ENCODE results near the gene MCL1. TPM values are rescaled to one million over a fixed set of nuclear protein-coding genes. Genes with fewer than 3 reads are reported as not detected.
A peak's percentile ranks its signal among the peaks of the same experiment; 100 is the strongest.
"Not testable (repeated sequence)": the region's sequence is repeated elsewhere in the genome, so short reads cannot be mapped to it uniquely, and the experiment has no call there.

Gene MCL1
- 100 to 1,000 TPM in 11 of 12 donors, not detected in 1; 125 to 262 (median 159) TPM for polyA plus RNA-seq (ENCODE audit: insufficient read length in 12 of 12)
- long read RNA-seq, donor 1, transcript MCL1-202 (3 exons, 3,932 nt): major isoform, 27 of 40 reads
- long read RNA-seq, donor 1, transcript MCL1-203 (2 exons, 1,099 nt): minor isoform, 6 of 40 reads
- long read RNA-seq, donor 1, partial matches to known transcripts: 6 of 40 reads
- long read RNA-seq, donor 1, other reads (novel, unspliced or antisense): 0 of 40 reads
- long read RNA-seq, donor 2, transcript MCL1-202 (3 exons, 3,932 nt): major isoform, 45 of 48 reads
- long read RNA-seq, donor 2, partial matches to known transcripts: 0 of 48 reads
- long read RNA-seq, donor 2, other reads (novel, unspliced or antisense): 0 of 48 reads
- long read RNA-seq, donor 3, transcript MCL1-202 (3 exons, 3,932 nt): major isoform, 8 of 12 reads
- long read RNA-seq, donor 3, partial matches to known transcripts: 0 of 12 reads
- long read RNA-seq, donor 3, other reads (novel, unspliced or antisense): 0 of 12 reads
- long read RNA-seq, donor 4, transcript MCL1-202 (3 exons, 3,932 nt): major isoform, 10 of 14 reads
- long read RNA-seq, donor 4, partial matches to known transcripts: 0 of 14 reads
- long read RNA-seq, donor 4, other reads (novel, unspliced or antisense): 0 of 14 reads
- long read RNA-seq, donor 5, transcript MCL1-202 (3 exons, 3,932 nt): major isoform, 24 of 31 reads
- long read RNA-seq, donor 5, transcript MCL1-203 (2 exons, 1,099 nt): minor isoform, 6 of 31 reads
- long read RNA-seq, donor 5, partial matches to known transcripts: 0 of 31 reads
- long read RNA-seq, donor 5, other reads (novel, unspliced or antisense): 0 of 31 reads
- long read RNA-seq, donor 6, transcript MCL1-202 (3 exons, 3,932 nt): major isoform, 20 of 23 reads
- long read RNA-seq, donor 6, partial matches to known transcripts: 0 of 23 reads
- long read RNA-seq, donor 6, other reads (novel, unspliced or antisense): 0 of 23 reads
- long read RNA-seq, donor 7, transcript MCL1-202 (3 exons, 3,932 nt): major isoform, 15 of 18 reads
- long read RNA-seq, donor 7, partial matches to known transcripts: 0 of 18 reads
- long read RNA-seq, donor 7, other reads (novel, unspliced or antisense): 0 of 18 reads
- long read RNA-seq, donor 8, transcript MCL1-202 (3 exons, 3,932 nt): major isoform, 23 of 25 reads
- long read RNA-seq, donor 8, partial matches to known transcripts: 0 of 25 reads
- long read RNA-seq, donor 8, other reads (novel, unspliced or antisense): 0 of 25 reads
- long read RNA-seq, donor 9, transcript MCL1-202 (3 exons, 3,932 nt): major isoform, 14 of 15 reads
- long read RNA-seq, donor 9, partial matches to known transcripts: 0 of 15 reads
- long read RNA-seq, donor 9, other reads (novel, unspliced or antisense): 0 of 15 reads
- long read RNA-seq, donor 10, transcript MCL1-202 (3 exons, 3,932 nt): major isoform, 26 of 29 reads
- long read RNA-seq, donor 10, partial matches to known transcripts: 0 of 29 reads
- long read RNA-seq, donor 10, other reads (novel, unspliced or antisense): 0 of 29 reads
- long read RNA-seq, donor 11, transcript MCL1-202 (3 exons, 3,932 nt): major isoform, 24 of 30 reads
- long read RNA-seq, donor 11, partial matches to known transcripts: 0 of 30 reads
- long read RNA-seq, donor 11, other reads (novel, unspliced or antisense): 0 of 30 reads

DNA sequence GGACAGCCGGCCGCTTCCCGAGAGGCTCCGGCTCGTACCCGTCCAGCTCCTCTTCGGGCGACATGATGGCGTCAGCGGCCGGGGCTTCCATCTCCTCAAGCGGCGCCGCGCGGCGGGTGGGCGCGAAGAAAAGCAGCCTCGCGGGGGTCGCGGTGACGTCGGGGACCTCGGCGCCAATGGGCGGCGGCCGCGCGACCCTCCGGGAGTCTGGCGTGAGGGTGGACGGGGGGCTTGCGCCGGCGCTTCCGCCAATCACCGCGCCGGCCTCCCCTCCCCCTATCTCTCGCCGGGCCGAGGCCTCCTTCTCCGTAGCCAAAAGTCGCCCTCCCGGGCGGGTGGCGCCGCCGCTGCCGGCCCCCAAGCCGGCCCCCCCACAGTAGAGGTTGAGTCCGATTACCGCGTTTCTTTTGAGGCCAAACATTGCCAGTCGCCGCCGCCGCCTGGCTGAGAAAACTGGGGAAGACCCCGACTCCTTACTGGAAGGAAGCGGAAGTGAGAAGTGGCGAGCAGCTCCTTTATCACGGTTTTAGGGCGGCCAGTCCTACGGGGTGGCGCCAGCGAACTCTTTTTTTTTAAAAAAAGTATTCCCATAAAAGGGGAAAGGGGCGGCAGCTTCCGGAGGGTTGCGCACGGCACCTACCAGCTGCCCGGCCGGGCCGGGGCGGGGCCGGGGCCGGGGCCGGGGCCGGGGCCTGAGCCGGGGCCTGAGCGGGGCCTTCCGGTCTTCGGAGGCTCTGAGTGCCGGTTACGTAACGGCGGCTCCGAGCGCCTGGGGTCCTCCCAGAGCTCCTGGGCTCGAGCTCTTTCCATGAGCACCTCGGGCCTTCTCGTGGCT, at the start of gene MCL1:
Gene MCL1, minus strand, starts transcription at position 501 of the 835 bp plus-strand sequence. Its CDS starts 80 bp downstream, at position 421.
- DNase-seq: peak; percentile 94

DNA sequence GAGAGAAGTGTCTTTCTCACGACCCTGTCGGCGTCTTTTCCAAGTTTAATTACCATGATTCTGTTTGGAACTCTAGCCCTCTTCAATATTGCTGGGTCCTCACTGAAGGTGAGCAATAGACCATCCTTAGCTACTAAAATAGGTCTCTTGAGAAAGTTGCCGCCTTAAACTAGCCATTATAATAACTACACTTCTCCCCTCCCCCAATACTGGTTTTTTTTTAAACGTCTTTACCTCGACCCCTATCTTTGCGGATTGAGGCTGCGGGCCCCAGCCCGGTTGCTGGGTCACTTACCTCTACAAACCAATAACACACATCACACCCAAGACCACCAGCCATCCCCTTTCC, 49.3 kb upstream of the MCL1 start:
- no peak for DNase-seq

DNA sequence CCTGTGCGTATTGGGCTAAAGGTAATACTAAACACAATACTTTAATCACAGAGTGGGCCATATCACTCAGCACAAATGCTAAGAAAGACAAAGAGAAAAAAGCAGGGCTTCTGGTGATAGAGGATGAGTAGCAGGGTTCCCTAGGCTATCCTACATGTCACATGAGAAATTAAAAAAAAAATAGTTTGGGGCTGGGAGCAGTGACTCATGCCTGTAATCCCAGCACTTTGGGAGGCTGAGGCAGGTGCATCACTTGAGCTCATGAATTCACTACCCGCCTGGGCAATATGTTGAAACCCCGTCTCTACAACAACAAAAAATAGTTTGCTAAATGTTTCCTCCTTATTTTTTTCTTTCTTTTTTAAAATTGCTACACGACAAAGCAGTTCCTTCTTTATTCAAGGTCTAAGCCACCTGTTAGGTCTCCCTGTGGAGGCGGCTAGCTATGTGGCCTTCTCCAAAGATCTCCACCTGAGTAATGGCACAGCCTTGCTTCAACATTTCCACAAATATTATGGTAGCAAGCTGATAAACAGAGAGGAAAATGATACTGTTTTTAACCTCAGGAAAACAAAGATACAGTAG, 48.5 kb upstream of the MCL1 start:
- no peak for DNase-seq

DNA sequence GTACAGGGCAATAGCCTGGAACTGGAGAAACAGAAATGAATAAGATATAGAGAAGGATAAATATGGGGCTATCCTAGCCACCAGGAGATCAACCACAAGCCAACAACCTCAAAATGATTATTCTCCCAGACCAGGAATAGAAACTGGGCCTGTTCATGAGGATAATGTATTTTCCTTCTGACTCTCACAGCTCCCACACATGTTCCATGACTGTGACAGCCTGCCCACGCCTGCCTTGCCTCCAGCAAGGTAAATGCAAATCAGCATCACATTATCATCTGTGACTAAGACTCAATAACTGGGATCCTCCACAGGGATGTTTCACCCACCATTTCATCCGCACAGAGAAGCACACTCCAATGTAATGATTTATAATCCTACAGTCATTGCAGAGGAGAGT, 46.7 kb upstream of the MCL1 start:
- no peak for DNase-seq

GRCh38 chr1:150624546-150624945, 45.1 kb upstream of the MCL1 start:
- DNase-seq: not testable (repeated sequence)

- DNase-seq: not testable (repeated sequence)
Measured at GRCh38 chr1:150624134-150624533, 44.7 kb upstream of the MCL1 start.

GRCh38 chr1:150622303-150622975, 43.0 kb upstream of the MCL1 start:
- DNase-seq: no peak

DNA sequence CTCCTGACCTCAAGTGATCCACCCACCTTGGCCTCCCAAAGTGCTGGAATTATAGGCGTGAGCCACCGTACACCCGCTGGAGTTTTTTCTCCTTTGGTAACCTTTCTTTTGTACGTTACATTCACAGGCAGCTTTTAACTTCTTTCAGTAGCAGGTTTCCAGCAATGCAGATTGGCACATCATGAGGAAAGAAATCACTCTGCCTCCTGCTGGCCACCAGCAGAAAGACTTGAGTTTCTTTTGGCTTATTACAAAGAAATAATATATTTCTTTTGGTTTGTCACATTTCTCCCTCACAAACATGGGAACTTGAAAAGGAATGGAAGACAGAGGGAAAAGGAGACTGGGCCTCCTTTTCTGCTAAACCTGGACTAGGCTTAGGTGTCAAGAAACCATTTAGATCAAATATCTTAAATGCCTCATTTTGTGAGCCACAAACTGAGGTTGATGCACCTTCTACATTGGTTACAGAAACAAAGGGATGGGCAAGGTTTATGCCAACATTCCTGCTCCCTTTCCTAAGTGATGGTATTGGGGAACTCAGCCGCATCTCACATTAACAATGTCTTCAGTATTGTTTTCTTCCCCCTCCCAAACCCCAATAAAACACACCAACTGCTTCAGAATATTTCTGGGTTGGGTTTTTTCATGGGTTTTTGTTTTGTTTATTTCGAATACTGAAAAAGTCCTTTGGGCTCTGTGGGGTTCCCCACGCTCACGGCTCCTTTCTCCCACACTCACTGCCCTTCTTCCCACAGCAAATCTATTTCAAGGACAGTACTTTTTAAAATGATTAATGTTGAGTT, 42.3 kb upstream of the MCL1 start:
- DNase-seq: peak; percentile 54

GRCh38 chr1:150620919-150621318, 41.5 kb upstream of the MCL1 start:
- no peak for DNase-seq

DNA sequence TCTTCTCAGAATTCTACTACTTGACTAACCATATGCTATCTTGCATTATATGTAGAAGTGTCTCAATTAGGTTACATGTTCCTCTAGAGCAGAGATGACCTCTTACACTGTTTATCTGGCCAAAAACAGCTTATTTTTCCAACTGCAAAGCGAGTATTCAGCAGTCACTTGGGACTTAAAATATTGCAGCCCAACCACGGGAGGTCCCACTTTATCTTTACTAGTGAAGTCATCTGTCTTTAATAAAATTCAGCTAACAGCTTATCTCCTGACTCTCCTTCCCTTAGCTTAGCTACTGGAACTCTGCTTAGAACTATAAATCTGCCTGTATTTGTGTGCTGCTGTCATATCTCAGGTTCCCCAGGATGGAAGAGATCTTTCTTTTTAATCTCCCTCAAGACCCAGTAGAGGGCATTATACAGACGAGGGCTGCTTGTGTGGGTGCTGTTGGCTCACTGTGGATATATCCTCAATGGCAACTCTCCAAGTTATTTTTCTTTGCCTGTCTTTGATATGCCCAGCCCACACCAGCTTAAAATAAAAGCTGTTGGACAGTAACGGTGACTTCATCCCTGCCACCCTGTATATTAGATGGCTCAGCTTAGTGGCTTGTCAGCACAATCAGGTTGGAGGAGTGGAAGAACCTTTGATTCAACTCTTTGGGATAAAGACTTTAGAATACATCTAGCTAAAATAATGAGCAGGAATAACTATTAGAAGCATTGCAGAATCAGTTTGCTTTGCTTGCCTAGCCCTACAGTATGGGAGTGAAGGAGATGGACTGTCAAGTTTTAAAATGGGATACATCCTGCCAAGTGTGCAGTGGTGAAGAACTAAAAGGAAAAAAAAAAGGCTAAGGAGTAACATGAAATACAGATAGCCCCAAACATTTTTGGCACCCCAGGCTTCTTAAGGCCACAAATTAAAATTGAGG, 40.4 kb upstream of the MCL1 start:
- no peak for DNase-seq

DNA sequence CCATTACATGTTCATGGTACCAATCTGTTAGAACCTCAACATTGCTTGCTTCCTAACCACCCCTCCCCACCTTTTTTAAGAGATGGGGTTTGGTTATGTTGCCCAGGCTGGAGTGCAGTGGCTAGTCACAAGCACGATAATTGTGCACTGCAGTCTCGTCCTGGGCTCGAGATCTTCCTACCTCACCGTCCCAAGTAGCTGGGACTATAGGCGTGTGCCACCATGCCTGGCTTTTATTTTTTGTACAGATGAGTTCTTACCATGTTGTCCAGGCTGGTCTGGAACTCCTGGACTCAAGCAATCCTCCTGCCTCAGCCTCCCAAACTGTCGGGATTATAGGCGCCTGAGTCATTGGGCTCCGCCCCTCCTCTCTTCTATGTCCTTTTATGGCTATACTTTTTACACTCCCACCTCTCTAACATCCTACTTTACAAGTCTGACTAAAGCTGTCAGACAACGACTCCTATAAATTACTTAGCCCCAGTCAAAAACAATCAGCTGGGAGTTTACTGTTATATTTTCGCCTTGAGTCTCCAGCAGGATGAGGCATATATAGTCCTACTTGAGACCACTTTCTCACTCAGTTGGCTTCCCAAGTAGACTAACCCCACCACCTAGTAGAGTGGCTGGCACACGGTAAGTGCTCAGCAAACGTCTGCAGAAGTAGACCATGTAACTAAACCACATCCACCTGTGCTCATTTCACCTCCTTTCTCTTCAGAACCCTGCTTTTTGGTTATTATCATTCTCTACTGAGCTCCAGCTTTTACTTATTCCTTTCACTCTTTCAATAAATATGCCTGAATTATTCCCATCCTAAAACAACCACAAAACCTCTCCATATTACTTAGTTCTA, 36.2 kb upstream of the MCL1 start:
- no peak for DNase-seq

DNA sequence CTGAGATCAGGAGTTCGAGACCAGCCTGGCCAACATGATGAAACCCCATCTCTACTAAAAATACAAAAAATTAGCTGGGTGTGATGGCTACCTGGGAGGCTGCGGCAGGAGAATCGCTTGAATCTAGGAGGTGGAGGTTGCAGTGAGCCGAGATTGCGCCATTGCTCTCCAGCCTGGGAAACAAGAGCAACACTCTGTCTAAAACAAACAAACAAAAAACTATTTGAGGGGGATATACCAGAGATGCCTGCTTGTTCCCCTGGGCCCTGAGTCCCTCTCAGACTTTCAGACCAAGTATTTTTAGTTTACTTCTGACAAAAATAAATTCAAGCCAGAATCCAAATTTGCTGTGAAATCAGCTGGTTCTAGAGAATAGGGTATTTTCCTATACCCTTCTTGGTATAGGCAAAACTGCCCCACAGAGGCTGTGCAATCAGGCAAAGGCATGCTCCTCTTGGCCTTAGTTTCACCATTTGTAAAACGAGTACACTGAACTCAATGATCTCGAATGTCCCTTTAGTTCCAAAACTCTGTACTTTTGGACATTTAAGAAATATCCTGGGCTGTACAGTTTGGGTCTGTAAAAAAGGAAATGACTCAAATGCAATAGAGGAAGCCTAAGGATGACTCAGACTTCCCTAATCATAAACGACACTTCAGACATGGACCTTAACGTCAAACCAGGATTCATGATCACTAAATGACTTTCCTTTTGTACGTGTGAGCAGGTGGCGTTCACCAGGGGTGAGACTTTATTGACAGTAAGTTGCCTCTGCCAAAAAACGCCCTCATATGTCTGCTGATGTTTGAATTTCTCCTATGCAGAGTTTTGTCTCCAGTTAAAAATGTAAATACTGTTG, 33.9 kb upstream of the MCL1 start:
- DNase-seq: no peak

- no peak for DNase-seq
Measured at GRCh38 chr1:150612014-150612345, 32.6 kb upstream of the MCL1 start.

DNA sequence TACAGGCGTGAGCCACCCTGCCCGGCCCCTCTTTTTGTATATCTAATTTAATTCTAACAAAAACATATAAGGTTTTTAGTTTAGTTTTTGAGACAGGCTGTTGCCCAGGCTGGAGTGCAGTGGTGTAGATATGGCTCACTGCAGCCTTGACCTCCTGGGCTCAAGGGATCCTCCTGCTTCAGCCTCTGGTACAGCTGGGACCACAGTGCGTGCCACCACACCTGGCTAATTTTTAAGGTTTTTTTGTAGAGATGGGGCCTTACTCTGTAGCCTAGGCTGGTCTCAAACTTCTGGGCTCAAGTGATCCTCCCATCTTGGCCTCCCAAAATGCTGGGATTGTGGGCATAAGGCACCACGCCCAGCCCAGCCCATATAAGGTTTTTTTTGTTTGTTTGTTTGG, 31.2 kb upstream of the MCL1 start:
- DNase-seq: no peak

DNA sequence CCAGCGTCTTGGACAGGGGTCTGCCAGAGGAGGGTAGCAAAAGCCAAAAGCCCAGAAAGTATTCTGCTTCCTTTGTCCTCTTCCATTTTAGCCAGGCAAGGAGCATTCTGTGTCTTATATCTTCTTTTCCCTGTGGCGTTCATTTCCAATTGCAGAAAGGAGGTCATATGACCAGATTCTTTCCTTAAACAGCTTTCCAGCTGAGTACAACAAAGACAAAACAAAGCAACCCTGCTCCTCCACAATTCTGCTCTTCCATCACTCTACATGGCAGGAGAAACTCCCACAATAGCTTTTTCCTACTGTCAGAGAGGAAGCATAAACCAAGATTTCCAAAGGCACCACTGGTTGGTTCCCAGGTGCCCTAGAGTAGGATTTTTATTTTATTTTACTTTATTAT, 30.3 kb upstream of the MCL1 start:
- peak; percentile 59 for DNase-seq

Measured in muscle of arm (tissue), 14 donors.